Ascending aorta (tissue), 2 donors: ENCODE measurements around the gene ZSWIM8. TPM values are rescaled to one million over a fixed set of nuclear protein-coding genes. Genes with fewer than 3 reads are reported as not detected.
A peak's percentile ranks its signal among the peaks of the same experiment; 100 is the strongest.

Experiments
- DNase-seq, 2 donors: peaks; one replicate each; pipeline ENCODE4 v3.0.0-alpha.2; 2019; ENCODE audit warnings: low spot score in 2 of 2
- H3K27ac ChIP-seq, 2 donors: fragments of 200-600 bp; sonication (generic); one replicate each; pipeline ENCODE4 v1.5.1; 2016 to 2017; ENCODE audit warnings: mild to moderate bottlenecking in 1 of 2
- H3K27me3 ChIP-seq: fragments of 200-600 bp; sonication (generic); one replicate; pipeline ENCODE4 v1.5.1; 2017
- H3K36me3 ChIP-seq, 2 donors: fragments of 200-600 bp; sonication (generic); one replicate each; pipeline ENCODE4 v1.5.1; 2016
- H3K4me1 ChIP-seq, 2 donors: fragments of 200-600 bp; sonication (generic); one replicate each; pipeline ENCODE4 v1.5.1; 2016 to 2017; ENCODE audit warnings: mild to moderate bottlenecking in 1 of 2
- H3K4me3 ChIP-seq, 2 donors: fragments of 200-600 bp; sonication (generic); one replicate each; pipeline ENCODE4 v1.5.1; 2016 to 2017; ENCODE audit warnings: mild to moderate bottlenecking in 1 of 2
- H3K9me3 ChIP-seq, 2 donors: fragments of 200-600 bp; sonication (generic); one replicate each; pipeline ENCODE4 v1.5.1; 2016
- intact Hi-C: fragments of 100-400 bp; cut with DNase I; formaldehyde crosslinking; loops from one replicate; pipeline ENCODE4 v1.15.1; 2023
- total RNA-seq: library from RNA; depleted of rRNA; stranded (reverse); fragments of >200 nt; gene quantifications from one replicate; pipeline ENCODE4 v1.1.0, GENCODE V29; 2016
- TF ChIP-seq, protein P1 (sequence below), 3 experiments: fragments of 200-600 bp in 2 of 3; fragments of 450-650 bp in 1 of 3; sonication (generic) in 2 of 3; IDR thresholded peaks; one replicate each; pipeline ENCODE4 v1.5.1; 2016 to 2019; ENCODE audit warnings: antibody characterized with exemption in 3 of 3, mild to moderate bottlenecking in 1 of 3, moderate library complexity in 1 of 3

Gene ZSWIM8
- total RNA-seq, 1 donor from 2014 or later: 106 TPM

GRCh38 chr10:73837072-73837471, 51.7 kb downstream of the ZSWIM8 start:
- Histone ChIP-seq H3K4me3 (no peak overlapping the region), H3K4me1 (peaks cover 8 to 15% of the 10 kb centered on the region in 2 donors), H3K27ac (peak overlapping the region; percentile 79 to 87), H3K27me3 (no peaks in the 10 kb centered on the region), H3K9me3 (no peaks in the 10 kb centered on the region), H3K36me3 (peaks cover 45 to 76% of the 10 kb centered on the region in 2 donors)
- intact Hi-C loops: no loop called here
- no peak for DNase-seq
- TF ChIP-seq, protein P1, sequence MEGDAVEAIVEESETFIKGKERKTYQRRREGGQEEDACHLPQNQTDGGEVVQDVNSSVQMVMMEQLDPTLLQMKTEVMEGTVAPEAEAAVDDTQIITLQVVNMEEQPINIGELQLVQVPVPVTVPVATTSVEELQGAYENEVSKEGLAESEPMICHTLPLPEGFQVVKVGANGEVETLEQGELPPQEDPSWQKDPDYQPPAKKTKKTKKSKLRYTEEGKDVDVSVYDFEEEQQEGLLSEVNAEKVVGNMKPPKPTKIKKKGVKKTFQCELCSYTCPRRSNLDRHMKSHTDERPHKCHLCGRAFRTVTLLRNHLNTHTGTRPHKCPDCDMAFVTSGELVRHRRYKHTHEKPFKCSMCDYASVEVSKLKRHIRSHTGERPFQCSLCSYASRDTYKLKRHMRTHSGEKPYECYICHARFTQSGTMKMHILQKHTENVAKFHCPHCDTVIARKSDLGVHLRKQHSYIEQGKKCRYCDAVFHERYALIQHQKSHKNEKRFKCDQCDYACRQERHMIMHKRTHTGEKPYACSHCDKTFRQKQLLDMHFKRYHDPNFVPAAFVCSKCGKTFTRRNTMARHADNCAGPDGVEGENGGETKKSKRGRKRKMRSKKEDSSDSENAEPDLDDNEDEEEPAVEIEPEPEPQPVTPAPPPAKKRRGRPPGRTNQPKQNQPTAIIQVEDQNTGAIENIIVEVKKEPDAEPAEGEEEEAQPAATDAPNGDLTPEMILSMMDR (IDR thresholded peaks at IDR 0.05): no peak

- Histone ChIP-seq H3K27ac (peak overlapping the region; percentile 79 to 87), H3K4me3 (no peak overlapping the region), H3K36me3 (peaks cover 53 to 86% of the 10 kb centered on the region in 2 donors), H3K9me3 (no peaks in the 10 kb centered on the region), H3K27me3 (no peaks in the 10 kb centered on the region), H3K4me1 (peaks cover 8 to 15% of the 10 kb centered on the region in 2 donors)
- intact Hi-C loops: no loop called here
- TF ChIP-seq, protein P1 (IDR thresholded peaks at IDR 0.05): no peak
- no peak for DNase-seq
These were observed 52.7 kb downstream of the ZSWIM8 start for GRCh38 chr10:73838008-73838567.

DNA sequence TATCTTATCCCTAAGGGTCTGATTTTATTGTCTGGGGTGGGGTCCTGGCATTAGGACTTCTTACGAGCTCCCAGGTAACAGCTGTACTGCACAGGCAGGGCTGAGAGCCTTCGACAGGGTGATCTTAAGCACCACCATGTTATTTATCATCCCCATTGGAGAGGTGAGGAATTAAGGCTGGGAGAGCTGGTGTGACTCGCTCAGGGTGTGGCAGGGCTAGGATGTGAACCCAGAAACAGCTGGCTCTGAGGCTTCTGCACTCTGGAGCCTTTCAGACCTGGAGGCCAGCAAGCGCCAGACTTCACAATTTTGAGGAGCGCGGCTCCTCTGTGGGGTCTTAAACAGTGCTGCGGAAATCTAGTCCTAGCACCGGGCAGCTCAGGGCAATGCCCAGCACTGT, 53.4 kb downstream of the ZSWIM8 start:
- H3K9me3 ChIP-seq: no peaks in the 10 kb centered on the region
- TF ChIP-seq, protein P1 (IDR thresholded peaks at IDR 0.05): no peak
- intact Hi-C loops: no loop called here
- H3K36me3 ChIP-seq: peaks cover 60 to 90% of the 10 kb centered on the region in 2 donors
- H3K27ac ChIP-seq: peak overlapping the region; percentile 79 to 87
- H3K4me1 ChIP-seq: peaks cover 8 to 15% of the 10 kb centered on the region in 2 donors
- no peak overlapping the region for H3K4me3 ChIP-seq
- no peak for DNase-seq
- H3K27me3 ChIP-seq: no peaks in the 10 kb centered on the region

DNA sequence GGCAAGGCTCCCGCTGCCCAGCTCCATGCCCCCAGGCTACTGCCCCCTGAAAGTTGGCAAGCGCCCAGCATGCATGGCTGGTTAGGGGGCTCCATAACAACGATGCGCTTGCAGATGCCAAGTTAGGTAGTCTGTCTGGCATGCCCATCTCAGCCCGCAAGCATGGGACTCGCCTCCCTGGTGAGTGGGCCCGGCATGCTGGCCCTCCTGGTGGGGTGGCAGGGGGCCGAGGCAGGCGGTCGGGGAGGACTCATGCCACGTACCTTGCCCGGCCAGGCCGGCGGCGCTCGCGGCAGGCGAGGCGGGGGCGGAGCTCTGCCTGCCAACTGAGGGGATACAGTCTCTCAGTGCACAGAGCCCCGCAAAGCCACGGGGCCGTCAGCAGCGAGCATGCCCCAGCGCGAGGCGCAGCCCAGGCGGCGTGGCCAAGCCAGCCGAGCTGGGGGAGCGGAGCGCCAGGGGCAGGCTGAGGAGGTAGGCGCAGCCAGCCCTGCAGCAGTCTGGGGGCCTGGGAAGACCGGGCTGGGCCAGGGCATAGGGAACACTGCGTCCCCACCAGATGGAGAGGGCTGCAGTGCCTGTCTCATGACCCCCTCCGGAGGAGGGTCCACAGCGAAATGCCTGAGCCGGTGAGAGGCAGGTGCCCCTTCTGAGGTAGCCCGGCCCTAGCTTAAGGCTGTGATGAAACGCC, 54.0 kb downstream of the ZSWIM8 start:
- TF ChIP-seq, protein P1 (IDR thresholded peaks at IDR 0.05): no peak
- Histone ChIP-seq H3K27ac (peak overlapping the region in 1 of 2 donors; percentile 87), H3K9me3 (no peaks in the 10 kb centered on the region), H3K4me3 (no peak overlapping the region), H3K36me3 (peaks cover 66 to 96% of the 10 kb centered on the region in 2 donors), H3K27me3 (no peaks in the 10 kb centered on the region), H3K4me1 (peaks cover 8 to 15% of the 10 kb centered on the region in 2 donors)
- intact Hi-C loops: no loop called here
- DNase-seq: no peak

GRCh38 chr10:73840056-73840402, 54.6 kb downstream of the ZSWIM8 start:
- Histone ChIP-seq H3K4me3 (no peak overlapping the region), H3K36me3 (peaks cover 71 to 99% of the 10 kb centered on the region in 2 donors), H3K27ac (peak overlapping the region in 1 of 2 donors; percentile 87), H3K27me3 (no peaks in the 10 kb centered on the region), H3K4me1 (peaks cover 8 to 15% of the 10 kb centered on the region in 2 donors), H3K9me3 (no peaks in the 10 kb centered on the region)
- intact Hi-C loops: no loop called here
- no peak for DNase-seq
- TF ChIP-seq, protein P1 (IDR thresholded peaks at IDR 0.05): no peak
